GM12873 (cell line): ENCODE measurements around the gene LCN12.

Source experiments
- CTCF ChIP-seq: IDR thresholded peaks from 2 replicates; pipeline ENCODE4 v1.5.1; 2012; ENCODE audit warnings: low read depth, mild to moderate bottlenecking, moderate library complexity, low read length, control low read depth; ENCODE audit not compliant: insufficient read depth; ENCODE audit errors: missing control alignments

The LCN12 gene

GRCh38 chr9:136958473-136958872, 6.4 kb downstream of the LCN12 start:
- TF ChIP-seq CTCF, result no peak

DNA sequence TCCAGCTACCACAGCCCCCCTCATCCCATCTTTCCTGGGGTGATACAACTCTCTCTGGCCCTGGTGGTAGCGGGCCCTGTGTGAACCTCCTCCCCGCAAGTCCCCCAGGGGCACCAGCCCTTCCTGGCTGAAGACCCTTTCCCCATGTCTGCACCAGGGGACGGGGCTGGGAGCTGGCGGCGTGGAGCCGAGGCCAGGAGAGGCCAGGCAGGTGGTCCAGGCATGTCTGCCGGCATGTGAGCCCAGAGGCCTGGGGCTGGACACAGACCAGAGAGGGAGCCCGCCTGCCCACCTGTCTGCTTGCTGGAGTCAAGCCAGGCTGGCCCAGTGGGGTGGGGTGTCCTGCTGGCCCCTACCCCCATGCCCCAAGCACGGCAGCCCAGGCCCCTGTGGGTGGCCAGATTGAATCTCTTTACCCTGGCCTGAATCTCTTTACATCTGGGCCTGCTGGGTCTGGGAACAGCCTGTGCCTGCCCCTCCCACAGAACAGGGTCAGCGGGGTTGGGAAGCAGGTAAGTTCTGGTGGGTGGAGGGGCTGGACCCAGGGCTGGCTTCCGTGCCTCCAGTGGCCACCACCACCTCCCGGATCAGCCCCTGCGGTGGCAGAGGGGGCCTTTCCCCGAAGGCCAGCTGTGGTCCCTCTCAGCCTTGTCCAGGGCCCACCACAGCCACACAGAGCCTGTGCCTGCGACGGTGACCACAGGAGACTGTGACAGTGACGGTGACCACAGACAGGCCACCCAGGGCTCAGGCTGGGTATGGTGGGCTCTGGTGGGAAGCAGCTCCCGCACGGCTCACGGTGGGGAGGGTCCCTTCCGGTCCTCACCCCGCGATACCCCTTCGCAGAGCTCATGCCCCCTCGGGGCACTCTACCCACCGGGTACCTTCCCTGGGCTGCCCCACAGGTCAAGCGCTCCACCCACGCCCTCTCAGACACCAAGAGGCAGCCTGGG, 7.1 kb downstream of the LCN12 start:
- TF ChIP-seq CTCF, result no peak

DNA sequence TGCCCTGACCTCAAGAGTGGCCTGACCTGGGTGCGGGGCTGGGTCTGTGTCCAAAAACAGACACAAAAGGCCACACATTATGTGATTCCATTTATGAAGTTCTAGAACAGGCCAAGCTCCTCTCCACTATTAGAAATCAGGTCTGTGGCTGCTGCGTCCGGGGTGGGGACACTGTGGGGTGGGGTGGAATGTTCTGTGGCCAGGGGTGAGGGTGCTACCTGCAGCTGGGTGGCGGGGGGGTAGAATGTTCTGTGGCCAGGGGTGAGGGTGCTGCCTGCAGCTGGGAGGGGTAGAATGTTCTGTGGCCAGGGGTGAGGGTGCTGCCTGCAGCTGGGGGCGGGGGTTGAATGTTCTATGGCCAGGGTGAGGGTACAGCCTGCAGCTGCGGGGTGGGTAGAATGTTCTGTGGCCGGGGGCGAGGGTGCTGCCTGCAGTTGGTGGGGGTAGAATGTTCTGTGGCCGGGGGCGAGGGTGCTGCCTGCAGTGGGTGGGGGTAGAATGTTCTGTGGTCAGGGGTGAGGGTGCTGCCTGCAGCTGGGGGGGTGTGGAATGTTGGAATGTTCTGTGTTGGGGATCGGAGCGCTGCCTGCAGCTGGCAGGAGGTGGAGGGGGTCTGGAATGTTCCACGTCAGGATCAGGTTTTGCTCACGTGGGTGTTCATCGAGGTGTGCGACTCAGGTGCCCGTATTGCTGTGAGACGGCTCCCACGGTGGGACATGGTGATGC, 8.3 kb downstream of the LCN12 start:
- no peak for TF ChIP-seq CTCF

DNA sequence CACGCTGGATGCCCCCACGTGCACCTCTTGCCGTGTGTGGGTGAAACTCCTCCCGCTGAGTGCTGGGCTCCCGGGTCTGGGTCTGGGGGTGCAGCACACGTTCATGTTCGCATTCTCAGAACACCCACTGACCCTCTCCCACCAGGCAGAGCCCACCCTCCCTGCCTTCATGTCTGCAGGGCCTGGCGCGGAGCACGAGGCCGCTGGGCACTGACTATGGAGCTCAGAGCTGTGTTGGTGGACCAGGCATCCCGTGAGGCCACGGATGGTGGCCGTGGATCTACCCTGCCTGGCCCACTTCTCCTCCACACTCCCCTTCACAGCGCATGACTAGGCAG, 8.8 kb downstream of the LCN12 start:
- TF ChIP-seq CTCF, result no peak

DNA sequence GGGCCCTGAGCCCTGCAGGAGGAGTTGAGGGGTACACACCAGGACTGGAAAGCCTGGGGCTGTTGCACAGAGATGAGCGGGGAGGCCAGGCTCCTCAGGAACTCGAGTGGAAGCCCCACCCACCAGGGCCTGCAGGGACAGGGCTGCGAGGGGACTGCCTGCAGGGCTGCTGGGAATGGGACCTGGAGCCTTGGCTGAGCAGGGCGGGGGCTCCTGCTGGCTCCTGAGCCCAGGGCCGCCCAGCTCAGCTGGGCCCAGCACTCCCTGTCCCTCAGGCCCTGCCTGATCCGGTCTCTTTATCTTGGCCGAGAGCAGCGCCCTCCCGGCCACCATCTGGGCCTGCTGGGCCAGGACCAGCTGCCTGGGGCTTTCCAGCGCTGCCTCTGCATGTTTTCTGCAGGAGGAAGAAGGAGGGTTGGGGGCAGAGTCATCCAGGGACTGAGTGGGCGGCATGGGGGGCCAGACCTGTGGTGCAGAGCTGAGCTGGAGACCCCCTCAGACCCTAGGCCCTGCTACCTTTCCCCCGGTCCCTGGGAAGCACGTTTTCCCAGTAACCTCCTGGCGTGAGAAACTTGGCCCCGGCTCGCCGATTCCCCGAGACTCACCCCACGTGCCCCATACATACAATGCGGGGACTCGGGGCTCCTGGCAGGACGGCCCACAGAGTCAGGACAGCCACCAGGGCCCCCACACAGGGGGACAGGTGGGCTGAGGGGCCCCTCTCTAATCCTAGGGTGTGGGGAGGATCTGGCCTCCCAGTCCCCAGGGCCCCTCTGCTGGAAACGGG, 9.4 kb downstream of the LCN12 start:
- TF ChIP-seq CTCF, result no peak

DNA sequence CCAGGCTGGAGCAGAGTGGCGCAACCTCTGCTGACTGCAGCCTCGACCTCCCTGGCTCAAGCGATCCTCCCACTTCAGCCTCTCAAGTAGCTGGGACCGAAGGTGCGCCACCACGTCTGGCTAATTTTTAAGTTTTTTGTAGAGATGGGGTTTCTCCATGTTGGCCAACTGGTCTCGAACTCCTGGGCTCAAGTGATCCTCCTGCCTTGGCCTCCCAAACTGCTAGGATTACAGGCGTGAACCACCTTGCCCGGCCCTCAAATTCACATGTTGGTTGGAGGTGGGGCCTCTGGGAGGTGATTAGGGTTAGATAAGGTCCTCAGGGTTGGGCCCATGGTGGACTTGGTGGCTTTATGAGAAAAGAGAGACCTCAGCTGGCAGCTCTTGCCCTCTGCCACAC, 10.1 kb downstream of the LCN12 start:
- no peak for TF ChIP-seq CTCF

- no peak for TF ChIP-seq CTCF
Observed at GRCh38 chr9:136962701-136963248, 10.7 kb downstream of the LCN12 start.
